SK-N-SH (cell line): ENCODE measurements around the gene ABCA10. TPM values are rescaled to one million over a fixed set of nuclear protein-coding genes. Genes with fewer than 3 reads are reported as not detected.

Experiments
- CTCF ChIA-PET: fragments of 300-600, 350-600 bp; formaldehyde crosslinking; extraction: SDS; loops from one replicate; lab custom pipeline; 2021; lab: Yijun Ruan, JAX
- POLR2A ChIA-PET: fragments of 350-600 bp; sonication (Branson Sonifier 250); formaldehyde crosslinking; extraction: SDS; loops from one replicate; lab custom pipeline; 2020; ENCODE audit warnings: antibody characterized with exemption, inconsistent platforms; lab: Yijun Ruan, JAX
- DNase-seq: peaks from one replicate; pipeline ENCODE4 v3.0.0; 2012
- H2AFZ ChIP-seq: fragments of 200-600 bp; sonication (generic); 2 replicates; pipeline ENCODE4 v1.8.1; 2016; ENCODE audit warnings: antibody characterized with exemption, mild to moderate bottlenecking, low read depth
- H3F3A ChIP-seq: fragments of 200-600 bp; sonication (generic); replicated peaks from 2 replicates; pipeline ENCODE3; 2016; ENCODE audit warnings: antibody characterized with exemption, mild to moderate bottlenecking; ENCODE audit not compliant: insufficient read depth
- H3K27ac ChIP-seq, 2 experiments: fragments of 200-500 bp in 1 of 2; fragments of 200-600 bp in 1 of 2; sonication (Bioruptor generic) in 1 of 2; sonication (generic), shearing (Covaris generic) in 1 of 2; 2 replicates each; pipeline versions ENCODE4 v1.5.1 to v1.6.1; 2014 to 2016; ENCODE audit warnings: low read depth in 2 of 2, inconsistent platforms in 1 of 2, low read length in 1 of 2, mild to moderate bottlenecking in 1 of 2, mixed read lengths in 1 of 2
- H3K27me3 ChIP-seq: fragments of 200-600 bp; sonication (generic), shearing (Covaris generic); 2 replicates; pipeline ENCODE4 v1.6.1; 2016; ENCODE audit warnings: mixed run types; ENCODE audit not compliant: insufficient read depth
- H3K36me3 ChIP-seq, 2 experiments: fragments of 200-500 bp in 1 of 2; fragments of 200-600 bp in 1 of 2; sonication (Bioruptor generic) in 1 of 2; sonication (generic) in 1 of 2; replicated peaks in 1 of 2; 2 replicates each; pipeline versions ENCODE3 to v1.5.1; 2014 to 2016; ENCODE audit warnings: low read length in 1 of 2, mild to moderate bottlenecking in 1 of 2; ENCODE audit not compliant: insufficient read depth in 2 of 2, control insufficient read depth in 1 of 2
- H3K4me1 ChIP-seq, 2 experiments: fragments of 200-500 bp in 1 of 2; fragments of 200-600 bp in 1 of 2; sonication (Bioruptor generic) in 1 of 2; sonication (generic), shearing (Covaris generic) in 1 of 2; 2 replicates each; pipeline versions ENCODE4 v1.5.1 to v1.6.1; 2014 to 2016; ENCODE audit warnings: low read depth in 1 of 2, low read length in 1 of 2, mixed run types in 1 of 2; ENCODE audit not compliant: insufficient read depth in 2 of 2, control insufficient read depth in 1 of 2
- H3K4me2 ChIP-seq: fragments of 200-600 bp; sonication (generic), shearing (Covaris generic); 2 replicates; pipeline ENCODE4 v1.6.1; 2017; ENCODE audit warnings: mixed run types
- H3K4me3 ChIP-seq, 2 experiments: fragments of 200-500 bp in 1 of 2; fragments of 200-600 bp in 1 of 2; sonication (Bioruptor generic) in 1 of 2; sonication (generic), shearing (Covaris generic) in 1 of 2; 2 replicates each; pipeline versions ENCODE4 v1.5.1 to v1.8.1; 2014 to 2016; ENCODE audit warnings: low read depth in 2 of 2, inconsistent platforms in 1 of 2, low read length in 1 of 2, mild to moderate bottlenecking in 1 of 2, mixed read lengths in 1 of 2, moderate library complexity in 1 of 2
- H3K79me2 ChIP-seq: fragments of 200-600 bp; sonication (generic); 2 replicates; pipeline ENCODE4 v1.8.1; 2017; ENCODE audit warnings: mild to moderate bottlenecking; ENCODE audit not compliant: insufficient read depth
- H3K9ac ChIP-seq: fragments of 200-600 bp; sonication (generic); 2 replicates; pipeline ENCODE4 v1.6.1; 2017; ENCODE audit warnings: mixed run types
- H3K9me2 ChIP-seq: fragments of 200-600 bp; sonication (generic); 2 replicates; pipeline ENCODE4 v1.6.1; 2017; ENCODE audit warnings: mixed run types
- H3K9me3 ChIP-seq: fragments of 200-600 bp; sonication (generic); 2 replicates; pipeline ENCODE4 v1.6.1; 2017; ENCODE audit warnings: mixed run types, mild to moderate bottlenecking, moderate library complexity
- H4K20me1 ChIP-seq: fragments of 200-600 bp; sonication (generic); 2 replicates; pipeline ENCODE4 v1.6.1; 2017; ENCODE audit warnings: mild to moderate bottlenecking, mixed run types; ENCODE audit not compliant: insufficient read depth
- CHD2 ChIP-seq: fragments of 150-350 bp; IDR thresholded peaks from 2 replicates; pipeline ENCODE4 v1.6.1; 2018; ENCODE audit warnings: low read length; ENCODE audit not compliant: partially characterized antibody
- EP300 ChIP-seq, 2 experiments: IDR thresholded peaks; 2 replicates each; pipeline versions ENCODE4 v1.4.0 to v1.6.1; 2012; ENCODE audit warnings: borderline replicate concordance in 1 of 2, low read depth in 1 of 2, low read length in 1 of 2
- EZH2phosphoT487 ChIP-seq: fragments of 200-600 bp; sonication (generic); IDR thresholded peaks from 2 replicates; pipeline ENCODE4 v1.6.1; 2017; ENCODE audit warnings: low read depth, mixed run types, mild to moderate bottlenecking, antibody characterized with exemption, moderate library complexity, borderline replicate concordance
- GATA2 ChIP-seq: sonication (generic); formaldehyde crosslinking; IDR thresholded peaks from 2 replicates; pipeline ENCODE4 v1.5.0; 2020; ENCODE audit warnings: mild to moderate bottlenecking, missing genetic modification reagents
- MXI1 ChIP-seq: IDR thresholded peaks from 2 replicates; pipeline ENCODE4 v1.6.1; 2012; ENCODE audit warnings: mild to moderate bottlenecking, low read depth, low read length, improper control_type of control experiment
- NRF1 ChIP-seq: IDR thresholded peaks from 2 replicates; pipeline ENCODE4 v1.6.1; 2012; ENCODE audit warnings: low read depth, mild to moderate bottlenecking, low read length
- RAD21 ChIP-seq: IDR thresholded peaks from 2 replicates; pipeline ENCODE4 v1.6.1; 2012; ENCODE audit warnings: mild to moderate bottlenecking, low read length
- RXRA ChIP-seq: IDR thresholded peaks from 2 replicates; pipeline ENCODE4 v1.4.0; 2012; ENCODE audit warnings: low read depth, mild to moderate bottlenecking, borderline replicate concordance
- SIN3A ChIP-seq: IDR thresholded peaks from 2 replicates; pipeline ENCODE4 v1.6.1; 2012; ENCODE audit warnings: low read depth, mild to moderate bottlenecking, low read length, moderate library complexity, borderline replicate concordance
- TAF1 ChIP-seq: IDR thresholded peaks from 2 replicates; pipeline ENCODE4 v1.6.1; 2012; ENCODE audit warnings: low read depth, mild to moderate bottlenecking, low read length, moderate library complexity, borderline replicate concordance
- YY1 ChIP-seq: IDR thresholded peaks from 2 replicates; pipeline ENCODE4 v1.4.0; 2012; ENCODE audit warnings: low read depth, mild to moderate bottlenecking
- WGBS: methylation state at CpG from one replicate; pipeline ENCODE4 v1.1.6; 2017; ENCODE audit warnings: low lambda C conversion rate; 5-methylcytosine and 5-hydroxymethylcytosine counted together
- polyA plus RNA-seq, 3 experiments: library from polyadenylated mRNA; depleted of rRNA; stranded (reverse); fragments of >200 nt; gene quantifications; 2 replicates each; pipeline ENCODE4 v1.2.3, GENCODE V29; 2012
- TF ChIP-seq, protein P1 (sequence below): fragments of 200-600 bp; sonication (generic); IDR thresholded peaks from 2 replicates; pipeline ENCODE4 v1.6.1; 2017; ENCODE audit warnings: antibody characterized with exemption, mild to moderate bottlenecking, moderate library complexity
- TF ChIP-seq, protein P2 (sequence below): IDR thresholded peaks from 2 replicates; pipeline ENCODE4 v1.4.0; 2012; ENCODE audit warnings: low read depth, borderline replicate concordance
- TF ChIP-seq, protein P3 (sequence below): fragments of 150-350 bp; IDR thresholded peaks from 2 replicates; pipeline ENCODE4 v1.6.1; 2016; ENCODE audit warnings: mild to moderate bottlenecking, low read depth, low read length
- TF ChIP-seq, protein P4 (sequence below): IDR thresholded peaks from 2 replicates; pipeline ENCODE4 v1.6.1; 2012; ENCODE audit warnings: mild to moderate bottlenecking, low read depth, low read length, moderate library complexity
- TF ChIP-seq, protein P5 (sequence below): IDR thresholded peaks from 2 replicates; pipeline ENCODE4 v1.4.0; 2012; ENCODE audit warnings: low read depth

ABCA10 gene
- polyA plus RNA-seq, 1 of the 3 experiments (the other 2 are of a cell fraction), result 0.07 TPM

DNA sequence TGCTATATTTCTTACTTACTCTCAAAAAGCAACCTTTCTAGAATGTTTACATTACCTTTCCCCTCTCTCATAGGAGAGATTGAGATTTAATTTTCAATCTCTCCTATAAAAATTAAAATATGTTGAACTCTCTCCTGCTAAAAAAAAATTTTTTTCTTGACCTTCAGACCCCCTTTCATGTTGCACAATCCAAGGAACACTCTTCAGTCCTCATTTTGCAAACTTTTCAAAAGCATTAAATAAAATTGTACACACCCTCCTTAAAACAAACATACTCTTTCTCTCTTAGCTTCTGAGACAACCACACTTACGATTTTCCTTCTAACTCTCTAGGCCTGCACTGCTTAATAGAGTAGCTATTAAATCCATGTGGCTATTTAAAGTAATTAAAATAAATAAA lies 78.3 kb downstream of the ABCA10 start:
- Histone ChIP-seq H3K79me2 (no peaks in the 10 kb centered on the region), H4K20me1 (no peaks in the 10 kb centered on the region), H3F3A (no peaks in the 10 kb centered on the region), H3K9me3 (no peaks in the 10 kb centered on the region), H3K4me1 (no peaks in the 10 kb centered on the region), H3K27ac (no peak overlapping the region), H3K9ac (no peak overlapping the region), H3K36me3 (no peaks in the 10 kb centered on the region), H3K4me3 (no peak overlapping the region), H2AFZ (no peak overlapping the region), H3K27me3 (no peaks in the 10 kb centered on the region; the same call in 1 of the 2 replicates), H3K9me2 (no peaks in the 10 kb centered on the region), H3K4me2 (no peak overlapping the region)
- DNase-seq, result no peak
- TF ChIP-seq RAD21 (no peak), TAF1 (no peak), CHD2 (no peak), YY1 (no peak), RXRA (no peak), GATA2 (CRISPR knock-in tag) (no peak), SIN3A (no peak), EP300 (IDR thresholded peaks at IDR 0.05; ENCODE audit: borderline replicate concordance in 1 of 2, low read depth in 1 of 2, low read length in 1 of 2) (no peak), EZH2phosphoT487 (no peak), MXI1 (no peak), NRF1 (no peak)
- TF ChIP-seq, protein P1, sequence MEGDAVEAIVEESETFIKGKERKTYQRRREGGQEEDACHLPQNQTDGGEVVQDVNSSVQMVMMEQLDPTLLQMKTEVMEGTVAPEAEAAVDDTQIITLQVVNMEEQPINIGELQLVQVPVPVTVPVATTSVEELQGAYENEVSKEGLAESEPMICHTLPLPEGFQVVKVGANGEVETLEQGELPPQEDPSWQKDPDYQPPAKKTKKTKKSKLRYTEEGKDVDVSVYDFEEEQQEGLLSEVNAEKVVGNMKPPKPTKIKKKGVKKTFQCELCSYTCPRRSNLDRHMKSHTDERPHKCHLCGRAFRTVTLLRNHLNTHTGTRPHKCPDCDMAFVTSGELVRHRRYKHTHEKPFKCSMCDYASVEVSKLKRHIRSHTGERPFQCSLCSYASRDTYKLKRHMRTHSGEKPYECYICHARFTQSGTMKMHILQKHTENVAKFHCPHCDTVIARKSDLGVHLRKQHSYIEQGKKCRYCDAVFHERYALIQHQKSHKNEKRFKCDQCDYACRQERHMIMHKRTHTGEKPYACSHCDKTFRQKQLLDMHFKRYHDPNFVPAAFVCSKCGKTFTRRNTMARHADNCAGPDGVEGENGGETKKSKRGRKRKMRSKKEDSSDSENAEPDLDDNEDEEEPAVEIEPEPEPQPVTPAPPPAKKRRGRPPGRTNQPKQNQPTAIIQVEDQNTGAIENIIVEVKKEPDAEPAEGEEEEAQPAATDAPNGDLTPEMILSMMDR, result no peak
- TF ChIP-seq, protein P2, sequence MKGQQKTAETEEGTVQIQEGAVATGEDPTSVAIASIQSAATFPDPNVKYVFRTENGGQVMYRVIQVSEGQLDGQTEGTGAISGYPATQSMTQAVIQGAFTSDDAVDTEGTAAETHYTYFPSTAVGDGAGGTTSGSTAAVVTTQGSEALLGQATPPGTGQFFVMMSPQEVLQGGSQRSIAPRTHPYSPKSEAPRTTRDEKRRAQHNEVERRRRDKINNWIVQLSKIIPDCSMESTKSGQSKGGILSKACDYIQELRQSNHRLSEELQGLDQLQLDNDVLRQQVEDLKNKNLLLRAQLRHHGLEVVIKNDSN, result no peak
- TF ChIP-seq, protein P3, sequence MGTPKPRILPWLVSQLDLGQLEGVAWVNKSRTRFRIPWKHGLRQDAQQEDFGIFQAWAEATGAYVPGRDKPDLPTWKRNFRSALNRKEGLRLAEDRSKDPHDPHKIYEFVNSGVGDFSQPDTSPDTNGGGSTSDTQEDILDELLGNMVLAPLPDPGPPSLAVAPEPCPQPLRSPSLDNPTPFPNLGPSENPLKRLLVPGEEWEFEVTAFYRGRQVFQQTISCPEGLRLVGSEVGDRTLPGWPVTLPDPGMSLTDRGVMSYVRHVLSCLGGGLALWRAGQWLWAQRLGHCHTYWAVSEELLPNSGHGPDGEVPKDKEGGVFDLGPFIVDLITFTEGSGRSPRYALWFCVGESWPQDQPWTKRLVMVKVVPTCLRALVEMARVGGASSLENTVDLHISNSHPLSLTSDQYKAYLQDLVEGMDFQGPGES, result no peak
- CTCF ChIA-PET, result interaction anchor here (1.5 kb wide), 1 partner anchor 38 kb away, joined by 3 read pairs; no protein-coding TSS in a partner anchor
- POLR2A ChIA-PET, result no interaction called here
- 2% methylated on average over 1 of the region's 1 CpG for WGBS

DNA sequence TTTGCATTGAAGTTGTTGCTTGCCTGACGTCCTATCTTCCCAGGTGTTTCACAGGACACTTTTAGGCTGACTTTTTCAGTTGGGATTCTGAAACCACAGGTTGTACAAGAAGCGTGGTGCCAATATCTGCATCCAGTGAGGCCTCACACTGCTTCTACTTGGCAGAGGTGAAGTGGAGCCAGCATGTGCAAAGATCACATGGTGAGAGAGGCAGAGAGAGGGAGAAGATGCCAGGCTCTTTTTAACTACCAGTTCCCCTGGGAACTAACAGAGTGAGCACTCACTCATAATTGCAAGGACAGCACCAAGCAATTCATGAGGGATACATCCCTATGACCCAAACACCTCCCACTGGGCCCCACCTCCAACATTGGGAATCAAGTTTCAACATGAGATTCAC lies 81.2 kb downstream of the ABCA10 start:
- POLR2A ChIA-PET, result no interaction called here
- Histone ChIP-seq H3K27ac (no peak overlapping the region), H4K20me1 (no peaks in the 10 kb centered on the region), H3K36me3 (no peaks in the 10 kb centered on the region), H3F3A (no peaks in the 10 kb centered on the region), H3K79me2 (no peaks in the 10 kb centered on the region), H3K4me1 (no peaks in the 10 kb centered on the region; a peak in 1 of 4 replicates), H3K4me2 (no peak overlapping the region), H3K4me3 (no peak overlapping the region), H3K9me2 (no peaks in the 10 kb centered on the region), H3K9ac (no peak overlapping the region), H3K27me3 (no peaks in the 10 kb centered on the region), H2AFZ (no peak overlapping the region), H3K9me3 (no peaks in the 10 kb centered on the region)
- TF ChIP-seq, protein P4, sequence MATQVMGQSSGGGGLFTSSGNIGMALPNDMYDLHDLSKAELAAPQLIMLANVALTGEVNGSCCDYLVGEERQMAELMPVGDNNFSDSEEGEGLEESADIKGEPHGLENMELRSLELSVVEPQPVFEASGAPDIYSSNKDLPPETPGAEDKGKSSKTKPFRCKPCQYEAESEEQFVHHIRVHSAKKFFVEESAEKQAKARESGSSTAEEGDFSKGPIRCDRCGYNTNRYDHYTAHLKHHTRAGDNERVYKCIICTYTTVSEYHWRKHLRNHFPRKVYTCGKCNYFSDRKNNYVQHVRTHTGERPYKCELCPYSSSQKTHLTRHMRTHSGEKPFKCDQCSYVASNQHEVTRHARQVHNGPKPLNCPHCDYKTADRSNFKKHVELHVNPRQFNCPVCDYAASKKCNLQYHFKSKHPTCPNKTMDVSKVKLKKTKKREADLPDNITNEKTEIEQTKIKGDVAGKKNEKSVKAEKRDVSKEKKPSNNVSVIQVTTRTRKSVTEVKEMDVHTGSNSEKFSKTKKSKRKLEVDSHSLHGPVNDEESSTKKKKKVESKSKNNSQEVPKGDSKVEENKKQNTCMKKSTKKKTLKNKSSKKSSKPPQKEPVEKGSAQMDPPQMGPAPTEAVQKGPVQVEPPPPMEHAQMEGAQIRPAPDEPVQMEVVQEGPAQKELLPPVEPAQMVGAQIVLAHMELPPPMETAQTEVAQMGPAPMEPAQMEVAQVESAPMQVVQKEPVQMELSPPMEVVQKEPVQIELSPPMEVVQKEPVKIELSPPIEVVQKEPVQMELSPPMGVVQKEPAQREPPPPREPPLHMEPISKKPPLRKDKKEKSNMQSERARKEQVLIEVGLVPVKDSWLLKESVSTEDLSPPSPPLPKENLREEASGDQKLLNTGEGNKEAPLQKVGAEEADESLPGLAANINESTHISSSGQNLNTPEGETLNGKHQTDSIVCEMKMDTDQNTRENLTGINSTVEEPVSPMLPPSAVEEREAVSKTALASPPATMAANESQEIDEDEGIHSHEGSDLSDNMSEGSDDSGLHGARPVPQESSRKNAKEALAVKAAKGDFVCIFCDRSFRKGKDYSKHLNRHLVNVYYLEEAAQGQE, result no peak
- TF ChIP-seq, protein P5, sequence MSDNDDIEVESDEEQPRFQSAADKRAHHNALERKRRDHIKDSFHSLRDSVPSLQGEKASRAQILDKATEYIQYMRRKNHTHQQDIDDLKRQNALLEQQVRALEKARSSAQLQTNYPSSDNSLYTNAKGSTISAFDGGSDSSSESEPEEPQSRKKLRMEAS, result no peak
- TF ChIP-seq GATA2 (CRISPR knock-in tag), result no peak
- no peak for TF ChIP-seq EZH2phosphoT487
- CTCF ChIA-PET, result no interaction called here
- 35% methylated on average over 2 of the region's 2 CpGs for WGBS
- no peak for DNase-seq
